Mesendoderm (in vitro differentiated cells): Measurements from ENCODE around the gene PKNOX1.
A peak's percentile ranks its signal among the peaks of the same experiment; 100 is the strongest.
"Not testable (repeated sequence)": the region's sequence is repeated elsewhere in the genome, so short reads cannot be mapped to it uniquely, and the experiment has no call there.

ENCODE experiments used
- DNase-seq: peaks from one replicate; pipeline ENCODE4 v3.0.0; 2013
- H2AK5ac ChIP-seq: 2 replicates; pipeline ENCODE4 v1.6.1; 2013; ENCODE audit warnings: low read length, inconsistent platforms
- H2BK120ac ChIP-seq: 2 replicates; pipeline ENCODE4 v1.6.1; 2013; ENCODE audit warnings: low read depth, mild to moderate bottlenecking, low read length, moderate library complexity, mixed read lengths
- H2BK15ac ChIP-seq: replicated peaks from 2 replicates; pipeline ENCODE4 v1.6.1; 2013; ENCODE audit warnings: low read depth, mild to moderate bottlenecking, moderate library complexity
- H2BK5ac ChIP-seq: 2 replicates; pipeline ENCODE4 v1.6.1; 2013; ENCODE audit warnings: low read length, inconsistent platforms
- H3K18ac ChIP-seq: 2 replicates; pipeline ENCODE4 v1.6.1; 2013; ENCODE audit warnings: mild to moderate bottlenecking, low read length, mixed read lengths
- H3K23ac ChIP-seq: one replicate; pipeline ENCODE4 v1.6.1; 2013; ENCODE audit warnings: low read length
- H3K27ac ChIP-seq: 2 replicates; pipeline ENCODE4 v1.5.1; 2013; ENCODE audit warnings: low read depth, mild to moderate bottlenecking, inconsistent platforms, low read length, moderate library complexity
- H3K27me3 ChIP-seq: 2 replicates; pipeline ENCODE4 v1.6.1; 2013; ENCODE audit warnings: low read length, control low read depth, mild to moderate bottlenecking, inconsistent platforms; ENCODE audit not compliant: insufficient read depth, poor library complexity
- H3K36me3 ChIP-seq: 2 replicates; pipeline ENCODE4 v1.6.1; 2013; ENCODE audit warnings: low read length, inconsistent platforms; ENCODE audit not compliant: control insufficient read depth, insufficient read depth
- H3K4ac ChIP-seq: one replicate; pipeline ENCODE4 v1.6.1; 2013; ENCODE audit warnings: low read depth, mild to moderate bottlenecking, low read length, moderate library complexity
- H3K4me1 ChIP-seq: 2 replicates; pipeline ENCODE4 v1.6.1; 2013; ENCODE audit warnings: low read depth, low read length, inconsistent platforms; ENCODE audit not compliant: control insufficient read depth
- H3K4me2 ChIP-seq: 2 replicates; pipeline ENCODE4 v1.6.1; 2013; ENCODE audit warnings: low read length
- H3K4me3 ChIP-seq: 2 replicates; pipeline ENCODE4 v1.5.1; 2013; ENCODE audit warnings: mild to moderate bottlenecking, low read length
- H3K56ac ChIP-seq: one replicate; pipeline ENCODE4 v1.6.1; 2013; ENCODE audit warnings: low read length
- H3K79me1 ChIP-seq: 2 replicates; pipeline ENCODE4 v1.6.1; 2013; ENCODE audit warnings: low read length, inconsistent platforms
- H3K79me2 ChIP-seq: 2 replicates; pipeline ENCODE4 v1.6.1; 2013; ENCODE audit warnings: mild to moderate bottlenecking, low read length; ENCODE audit not compliant: control insufficient read depth, insufficient read depth
- H3K9ac ChIP-seq: 2 replicates; pipeline ENCODE4 v1.6.1; 2013; ENCODE audit warnings: low read length, inconsistent platforms
- H4K5ac ChIP-seq: one replicate; pipeline ENCODE4 v1.6.1; 2013; ENCODE audit warnings: low read length
- H4K8ac ChIP-seq: one replicate; pipeline ENCODE4 v1.6.1; 2013; ENCODE audit warnings: low read depth, mild to moderate bottlenecking, control low read depth, low read length, moderate library complexity
- WGBS: extraction: QIAGEN DNeasy Blood & Tissue Kit; methylation state at CpG from one replicate; pipeline ENCODE4 v1.1.7; 2013; ENCODE audit warnings: low lambda C conversion rate, missing lambda C conversion rate; ENCODE audit not compliant: insufficient coverage; ENCODE audit errors: extremely low coverage; 5-methylcytosine and 5-hydroxymethylcytosine counted together

Gene PKNOX1

GRCh38 chr21:42937034-42937940 is 37.1 kb upstream of the PKNOX1 start:
- H3K4me3 ChIP-seq, H4K8ac ChIP-seq, H3K36me3 ChIP-seq, H3K27me3 ChIP-seq, H3K79me1 ChIP-seq, H2BK15ac ChIP-seq, H4K5ac ChIP-seq, H3K4me1 ChIP-seq, H3K23ac ChIP-seq, H2AK5ac ChIP-seq, H3K79me2 ChIP-seq, H3K4me2 ChIP-seq: not testable (repeated sequence)
- peak; percentile 94 for DNase-seq
- Histone ChIP-seq H3K27ac (peak overlapping the region; percentile 98), H3K4ac (peak overlapping the region; percentile 97), H2BK5ac (peak overlapping the region; percentile 98), H3K56ac (peak overlapping the region; percentile 86), H3K18ac (peak overlapping the region; percentile 85), H2BK120ac (peak overlapping the region; percentile 97), H3K9ac (peak overlapping the region; percentile 52)
- WGBS, result no CpG with 5 or more reads among the region's 16 CpGs

GRCh38 chr21:42937960-42938605 is 36.3 kb upstream of the PKNOX1 start:
- Histone ChIP-seq H3K18ac (peak overlapping the region; percentile 85), H3K4me3 (no peak overlapping the region), H3K36me3 (no peaks in the 10 kb centered on the region), H3K4ac (peak overlapping the region; percentile 97), H2BK5ac (peak overlapping the region; percentile 80), H3K79me2 (no peaks in the 10 kb centered on the region), H4K8ac (no peak overlapping the region), H2BK120ac (peak overlapping the region; percentile 97), H3K23ac (no peak overlapping the region), H3K4me1 (peaks cover 6% of the 10 kb centered on the region), H3K9ac (peak overlapping the region; percentile 17), H3K27ac (peak overlapping the region; percentile 98), H3K27me3 (no peaks in the 10 kb centered on the region), H3K4me2 (no peak overlapping the region), H4K5ac (peak overlapping the region; percentile 17), H3K56ac (peak overlapping the region; percentile 71), H2AK5ac (peak overlapping the region; percentile 6), H3K79me1 (no peaks in the 10 kb centered on the region), H2BK15ac (peak overlapping the region; percentile 76)
- no peak for DNase-seq
- no CpG with 5 or more reads among the region's 21 CpGs for WGBS

- H2BK5ac ChIP-seq, result peak overlapping the region; percentile 80
- peak overlapping the region; percentile 95 for H2BK120ac ChIP-seq
- peak overlapping the region; percentile 71 for H3K56ac ChIP-seq
- H3K36me3 ChIP-seq, H3K23ac ChIP-seq, H3K4me2 ChIP-seq, H3K79me1 ChIP-seq, H3K4me1 ChIP-seq, H3K4me3 ChIP-seq, H3K79me2 ChIP-seq, H4K5ac ChIP-seq, H2BK15ac ChIP-seq, DNase-seq, H4K8ac ChIP-seq, H3K27me3 ChIP-seq: not testable (repeated sequence)
- H2AK5ac ChIP-seq, result peak overlapping the region; percentile 31
- WGBS, result no CpG with 5 or more reads among the region's 6 CpGs
- H3K27ac ChIP-seq, result peak overlapping the region; percentile 98
- peak overlapping the region; percentile 85 for H3K18ac ChIP-seq
- H3K4ac ChIP-seq, result peak overlapping the region; percentile 83
- peak overlapping the region; percentile 6 for H3K9ac ChIP-seq
Measured at GRCh38 chr21:42938606-42938995, 35.8 kb upstream of the PKNOX1 start.

GRCh38 chr21:42939582-42940413 is 34.6 kb upstream of the PKNOX1 start:
- WGBS, result 98% methylated on average over 2 of the region's 16 CpGs
- Histone ChIP-seq H3K23ac (no peak overlapping the region), H4K5ac (no peak overlapping the region), H3K4ac (no peak overlapping the region), H3K79me1 (no peaks in the 10 kb centered on the region), H3K4me3 (no peak overlapping the region), H3K18ac (peak overlapping the region; percentile 52), H2BK15ac (no peak overlapping the region), H3K79me2 (no peaks in the 10 kb centered on the region), H2AK5ac (peak overlapping the region; percentile 96), H2BK5ac (peak overlapping the region; percentile 72), H4K8ac (no peak overlapping the region), H3K36me3 (no peaks in the 10 kb centered on the region), H3K4me1 (peaks cover 5% of the 10 kb centered on the region), H3K9ac (no peak overlapping the region), H3K4me2 (no peak overlapping the region), H3K27ac (no peak overlapping the region), H3K27me3 (no peaks in the 10 kb centered on the region), H3K56ac (peak overlapping the region; percentile 37), H2BK120ac (peak overlapping the region; percentile 15)
- DNase-seq, result no peak

GRCh38 chr21:42941696-42942085 is 32.7 kb upstream of the PKNOX1 start:
- no peak overlapping the region for H2BK5ac ChIP-seq
- H2AK5ac ChIP-seq, result no peak overlapping the region
- no peaks in the 10 kb centered on the region for H3K79me2 ChIP-seq
- peaks cover 5% of the 10 kb centered on the region for H3K4me1 ChIP-seq
- H2BK120ac ChIP-seq, result no peak overlapping the region
- H3K27me3 ChIP-seq, result no peaks in the 10 kb centered on the region
- no peaks in the 10 kb centered on the region for H3K36me3 ChIP-seq
- no peak overlapping the region for H4K5ac ChIP-seq
- H3K9ac ChIP-seq, result no peak overlapping the region
- no peak overlapping the region for H4K8ac ChIP-seq
- no peak overlapping the region for H3K4me3 ChIP-seq
- no peak overlapping the region for H3K27ac ChIP-seq
- no peak overlapping the region for H3K23ac ChIP-seq
- H3K4me2 ChIP-seq, result no peak overlapping the region
- no CpG with 5 or more reads among the region's 6 CpGs for WGBS
- no peak overlapping the region for H3K4ac ChIP-seq
- no peaks in the 10 kb centered on the region for H3K79me1 ChIP-seq
- peak overlapping the region; percentile 6 for H3K18ac ChIP-seq
- no peak overlapping the region for H2BK15ac ChIP-seq
- no peak overlapping the region for H3K56ac ChIP-seq
- no peak for DNase-seq
